Duodenal mucosa (tissue), 2 donors: ENCODE data around the gene CENPP.
A peak's percentile ranks its signal among the peaks of the same experiment; 100 is the strongest.

Experiments
- H3K27ac ChIP-seq: one replicate; pipeline ENCODE4 v1.7.0; 2013; ENCODE audit warnings: low read depth, low read length
- H3K27me3 ChIP-seq, 2 donors: one replicate each; pipeline ENCODE4 v1.7.0; 2013; ENCODE audit warnings: low read length in 2 of 2, control low read depth in 1 of 2; ENCODE audit not compliant: insufficient read depth in 2 of 2, control insufficient read depth in 1 of 2
- H3K36me3 ChIP-seq, 2 donors: one replicate each; pipeline ENCODE4 v1.7.0; 2013; ENCODE audit warnings: low read length in 2 of 2, control low read depth in 1 of 2; ENCODE audit not compliant: insufficient read depth in 2 of 2, control insufficient read depth in 1 of 2
- H3K4me1 ChIP-seq, 2 donors: one replicate each; pipeline ENCODE4 v1.7.0; 2013; ENCODE audit warnings: low read length in 2 of 2, control low read depth in 1 of 2; ENCODE audit not compliant: insufficient read depth in 2 of 2, control insufficient read depth in 1 of 2
- H3K4me3 ChIP-seq, 2 donors: one replicate each; pipeline ENCODE4 v1.7.0; 2013; ENCODE audit warnings: low read length in 2 of 2, low read depth in 1 of 2
- H3K9ac ChIP-seq, 2 donors: one replicate each; pipeline ENCODE4 v1.7.0; 2013; ENCODE audit warnings: low read length in 2 of 2, low read depth in 1 of 2
- H3K9me3 ChIP-seq, 2 donors: one replicate each; pipeline ENCODE4 v1.7.0; 2013; ENCODE audit warnings: low read length in 2 of 2, control low read depth in 1 of 2; ENCODE audit not compliant: control insufficient read depth in 1 of 2

Gene CENPP

GRCh38 chr9:92395617-92396016 lies 69.9 kb downstream of the CENPP start:
- Histone ChIP-seq H3K36me3 (no peaks in the 10 kb centered on the region), H3K27ac (no peak overlapping the region), H3K9ac (no peak overlapping the region), H3K4me3 (no peak overlapping the region), H3K4me1 (no peaks in the 10 kb centered on the region), H3K9me3 (no peaks in the 10 kb centered on the region), H3K27me3 (no peaks in the 10 kb centered on the region)

- H3K9ac ChIP-seq, result no peak overlapping the region
- no peaks in the 10 kb centered on the region for H3K36me3 ChIP-seq
- H3K4me3 ChIP-seq, result no peak overlapping the region
- H3K9me3 ChIP-seq, result no peaks in the 10 kb centered on the region
- H3K27ac ChIP-seq, result no peak overlapping the region
- H3K27me3 ChIP-seq, result no peaks in the 10 kb centered on the region
- no peaks in the 10 kb centered on the region for H3K4me1 ChIP-seq
Observed at GRCh38 chr9:92397853-92398252, 72.1 kb downstream of the CENPP start.

- peaks cover 8 to 10% of the 10 kb centered on the region in 2 donors for H3K4me1 ChIP-seq
- H3K9ac ChIP-seq, result no peak overlapping the region
- no peaks in the 10 kb centered on the region for H3K9me3 ChIP-seq
- H3K27me3 ChIP-seq, result no peaks in the 10 kb centered on the region
- no peaks in the 10 kb centered on the region for H3K36me3 ChIP-seq
- H3K4me3 ChIP-seq, result no peak overlapping the region
- no peak overlapping the region for H3K27ac ChIP-seq
Observed at GRCh38 chr9:92402360-92402759, 76.6 kb downstream of the CENPP start.

GRCh38 chr9:92402826-92403745 lies 77.3 kb downstream of the CENPP start:
- peaks cover 8 to 10% of the 10 kb centered on the region in 2 donors for H3K4me1 ChIP-seq
- no peaks in the 10 kb centered on the region for H3K36me3 ChIP-seq
- H3K4me3 ChIP-seq, result no peak overlapping the region
- H3K27me3 ChIP-seq, result no peaks in the 10 kb centered on the region
- no peak overlapping the region for H3K27ac ChIP-seq
- no peaks in the 10 kb centered on the region for H3K9me3 ChIP-seq
- H3K9ac ChIP-seq, result no peak overlapping the region

GRCh38 chr9:92404042-92404836 lies 78.5 kb downstream of the CENPP start, which contains the start of gene OGN:
Gene OGN (minus strand): TSS chr9:92404578. CDS start chr9:92403407, 1,171 bp downstream.
- no peaks in the 10 kb centered on the region for H3K27me3 ChIP-seq
- no peak within 1 kb of the TSS for H3K4me3 ChIP-seq
- no peak within 1 kb of the TSS for H3K27ac ChIP-seq
- H3K4me1 ChIP-seq, result peaks cover 8 to 10% of the 10 kb centered on the region in 2 donors
- H3K9ac ChIP-seq, result no peak within 1 kb of the TSS
- H3K9me3 ChIP-seq, result no peaks in the 10 kb centered on the region
- no peaks in the 10 kb centered on the region for H3K36me3 ChIP-seq

- H3K4me1 ChIP-seq, result peaks cover 8 to 10% of the 10 kb centered on the region in 2 donors
- no peak overlapping the region for H3K27ac ChIP-seq
- no peaks in the 10 kb centered on the region for H3K36me3 ChIP-seq
- no peak overlapping the region for H3K9ac ChIP-seq
- H3K4me3 ChIP-seq, result peak overlapping the region in 1 of 2 donors; percentile 45
- H3K9me3 ChIP-seq, result no peaks in the 10 kb centered on the region
- no peaks in the 10 kb centered on the region for H3K27me3 ChIP-seq
Observed at GRCh38 chr9:92405818-92406217, 80.1 kb downstream of the CENPP start.

- H3K9me3 ChIP-seq, result no peaks in the 10 kb centered on the region
- H3K27me3 ChIP-seq, result no peaks in the 10 kb centered on the region
- no peak overlapping the region for H3K27ac ChIP-seq
- peak overlapping the region; percentile 45 to 46 for H3K4me3 ChIP-seq
- peaks cover 8 to 10% of the 10 kb centered on the region in 2 donors for H3K4me1 ChIP-seq
- no peak overlapping the region for H3K9ac ChIP-seq
- H3K36me3 ChIP-seq, result no peaks in the 10 kb centered on the region
Observed at GRCh38 chr9:92406477-92406876, 80.7 kb downstream of the CENPP start.

GRCh38 chr9:92407818-92408217 lies 82.1 kb downstream of the CENPP start:
- Histone ChIP-seq H3K36me3 (no peaks in the 10 kb centered on the region), H3K9me3 (no peaks in the 10 kb centered on the region), H3K27ac (no peak overlapping the region), H3K4me1 (peaks cover 8 to 10% of the 10 kb centered on the region in 2 donors), H3K27me3 (no peaks in the 10 kb centered on the region), H3K9ac (no peak overlapping the region), H3K4me3 (no peak overlapping the region)

- Histone ChIP-seq H3K27me3 (no peaks in the 10 kb centered on the region), H3K9me3 (no peaks in the 10 kb centered on the region), H3K9ac (no peak overlapping the region), H3K4me3 (no peak overlapping the region), H3K27ac (no peak overlapping the region), H3K36me3 (no peaks in the 10 kb centered on the region), H3K4me1 (peaks cover 8 to 10% of the 10 kb centered on the region in 2 donors)
Observed at GRCh38 chr9:92408747-92409478, 83.2 kb downstream of the CENPP start.
